IPS DF 6.9 (cell line): ENCODE data around the gene ST6GALNAC2.

Experiments used
- DNase-seq: peaks from one replicate; pipeline ENCODE4 v3.0.0-alpha.2; 2013; ENCODE audit warnings: low read depth, low spot score
- H3K27ac ChIP-seq: one replicate; pipeline ENCODE4 v1.5.1; 2013; ENCODE audit warnings: low read length, control low read depth
- H3K27me3 ChIP-seq: 2 replicates; pipeline ENCODE4 v1.6.1; 2013; ENCODE audit warnings: mild to moderate bottlenecking, low read length; ENCODE audit not compliant: control insufficient read depth, insufficient read depth
- H3K36me3 ChIP-seq: 2 replicates; pipeline ENCODE4 v1.6.1; 2013; ENCODE audit warnings: low read length; ENCODE audit not compliant: control insufficient read depth, insufficient read depth
- H3K4me1 ChIP-seq: 2 replicates; pipeline ENCODE4 v1.6.1; 2013; ENCODE audit warnings: low read length; ENCODE audit not compliant: control insufficient read depth, insufficient read depth
- H3K4me3 ChIP-seq: 2 replicates; pipeline ENCODE4 v1.5.1; 2013; ENCODE audit warnings: mild to moderate bottlenecking, low read length
- H3K9me3 ChIP-seq: 2 replicates; pipeline ENCODE4 v1.6.1; 2013; ENCODE audit warnings: low read length, inconsistent platforms; ENCODE audit not compliant: control insufficient read depth, insufficient read depth
- WGBS: extraction: QIAGEN DNeasy Blood & Tissue Kit; methylation state at CpG from one replicate; pipeline ENCODE4 v1.1.7; 2013; ENCODE audit warnings: mixed read lengths, missing lambda C conversion rate; ENCODE audit not compliant: insufficient read length, insufficient coverage; 5-methylcytosine and 5-hydroxymethylcytosine counted together

Gene ST6GALNAC2

GRCh38 chr17:76572201-76572910 is 13.3 kb downstream of the ST6GALNAC2 start:
- no peak for DNase-seq
- WGBS = no CpG with 5 or more reads among the region's 17 CpGs
- Histone ChIP-seq H3K4me3 (no peak overlapping the region), H3K27ac (no peak overlapping the region), H3K9me3 (no peaks in the 10 kb centered on the region), H3K27me3 (no peaks in the 10 kb centered on the region; the same call in 1 of the 2 replicates), H3K4me1 (peaks cover 2% of the 10 kb centered on the region; the same call in 1 of the 2 replicates), H3K36me3 (no peaks in the 10 kb centered on the region)

GRCh38 chr17:76570877-76571471 is 14.7 kb downstream of the ST6GALNAC2 start:
- H3K9me3 ChIP-seq = no peaks in the 10 kb centered on the region
- H3K27ac ChIP-seq = no peak overlapping the region
- no peak for DNase-seq
- peaks cover 4% of the 10 kb centered on the region; the same call in 1 of the 2 replicates for H3K36me3 ChIP-seq
- H3K4me1 ChIP-seq = peaks cover 3% of the 10 kb centered on the region; the same call in 1 of the 2 replicates
- H3K27me3 ChIP-seq = no peaks in the 10 kb centered on the region
- H3K4me3 ChIP-seq = no peak overlapping the region
- no CpG with 5 or more reads among the region's 13 CpGs for WGBS

DNA sequence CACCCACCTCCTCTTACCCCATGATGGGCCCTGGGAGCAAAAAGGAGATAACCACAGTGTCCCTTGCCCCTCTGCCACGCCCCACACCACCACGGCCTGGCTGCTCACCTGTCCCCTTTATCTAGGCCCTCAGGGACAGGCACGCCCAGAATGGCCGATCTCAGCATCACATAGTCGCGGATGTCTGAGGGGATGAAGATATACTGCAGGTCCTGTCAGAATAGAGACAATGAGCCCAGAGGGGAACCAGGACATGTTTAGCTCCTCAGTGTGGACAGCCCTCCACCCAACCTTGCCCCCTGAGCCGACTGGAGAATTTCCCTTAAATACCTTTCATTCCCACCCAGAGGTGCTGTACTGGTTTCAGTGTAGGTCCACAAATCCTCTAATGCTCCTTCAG is 15.2 kb downstream of the ST6GALNAC2 start:
- Histone ChIP-seq H3K27ac (no peak overlapping the region), H3K9me3 (no peaks in the 10 kb centered on the region), H3K27me3 (no peaks in the 10 kb centered on the region), H3K4me3 (no peak overlapping the region), H3K36me3 (peaks cover 9% of the 10 kb centered on the region; the same call in 1 of the 2 replicates), H3K4me1 (peaks cover 3% of the 10 kb centered on the region; the same call in 1 of the 2 replicates)
- WGBS = no CpG with 5 or more reads among the region's 7 CpGs
- DNase-seq = no peak

- H3K27ac ChIP-seq = no peak overlapping the region
- H3K27me3 ChIP-seq = no peaks in the 10 kb centered on the region
- DNase-seq = no peak
- peaks cover 3% of the 10 kb centered on the region; the same call in 1 of the 2 replicates for H3K4me1 ChIP-seq
- no peak overlapping the region for H3K4me3 ChIP-seq
- no peaks in the 10 kb centered on the region for H3K9me3 ChIP-seq
- no CpG with 5 or more reads among the region's 18 CpGs for WGBS
- H3K36me3 ChIP-seq = peaks cover 11% of the 10 kb centered on the region; the same call in 1 of the 2 replicates
These were observed 15.9 kb downstream of the ST6GALNAC2 start for GRCh38 chr17:76569607-76570279.

DNA sequence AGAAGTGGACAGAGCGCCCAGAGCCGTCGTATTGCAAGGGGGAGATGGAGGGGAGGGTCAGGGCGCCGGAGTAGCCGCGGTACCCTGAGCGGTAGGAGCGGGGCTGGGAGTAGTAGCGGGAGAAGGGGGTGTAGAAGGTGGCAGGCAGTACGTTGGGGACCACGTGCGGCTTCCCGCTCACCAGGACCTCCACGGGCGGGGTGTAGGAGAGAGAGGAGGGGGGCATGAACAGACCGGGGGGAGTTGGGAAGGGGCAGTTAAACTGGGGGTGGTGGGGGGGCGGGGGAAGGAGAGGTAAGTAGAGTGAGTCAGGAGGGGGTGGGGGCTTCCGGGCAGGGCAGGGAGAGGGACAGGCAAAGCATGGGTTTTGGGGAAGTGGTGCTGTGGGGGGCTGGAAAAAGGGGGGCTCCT is 16.8 kb downstream of the ST6GALNAC2 start:
- Histone ChIP-seq H3K36me3 (peaks cover 11% of the 10 kb centered on the region; the same call in 1 of the 2 replicates), H3K4me3 (no peak overlapping the region), H3K9me3 (no peaks in the 10 kb centered on the region), H3K4me1 (peaks cover 3% of the 10 kb centered on the region; the same call in 1 of the 2 replicates), H3K27ac (no peak overlapping the region), H3K27me3 (no peaks in the 10 kb centered on the region)
- DNase-seq = no peak
- WGBS = no CpG with 5 or more reads among the region's 19 CpGs

DNA sequence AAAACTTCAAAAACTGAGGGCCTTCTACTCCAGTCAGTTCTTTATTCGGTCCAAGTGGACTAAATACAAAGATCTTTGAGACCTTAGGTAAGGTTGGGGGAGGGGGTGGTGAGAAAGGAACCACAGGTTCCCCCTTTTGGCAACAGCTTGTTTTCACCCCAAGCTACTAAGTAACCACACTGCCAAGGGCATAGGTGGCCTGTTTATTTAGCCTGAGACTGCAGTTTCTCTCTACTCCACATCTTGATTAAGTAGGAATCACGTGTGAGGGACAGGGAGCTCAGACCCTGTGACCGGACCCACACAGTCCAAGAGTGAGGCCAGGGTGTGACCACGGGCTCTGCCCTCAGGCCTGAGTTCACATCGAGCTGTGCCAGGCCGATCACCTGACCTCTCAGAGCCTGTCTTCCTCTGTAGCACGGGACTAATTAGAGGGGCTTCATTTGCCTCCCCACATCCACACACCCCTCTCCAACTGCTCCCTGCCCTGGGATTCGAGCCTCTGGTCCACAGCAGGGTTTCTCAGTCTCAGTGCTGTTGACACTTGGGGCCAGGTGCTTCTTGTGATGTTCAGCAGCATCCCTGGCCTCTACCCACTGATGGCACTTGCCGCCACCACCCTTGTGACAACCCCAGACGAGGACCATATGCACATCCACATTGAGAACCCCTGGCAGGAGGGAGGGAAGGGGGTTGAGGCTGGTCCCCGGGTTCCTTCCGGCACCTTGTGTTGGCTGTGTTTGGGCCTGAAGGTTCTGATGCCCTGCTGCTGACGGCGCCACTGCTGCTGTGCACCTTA is 17.8 kb downstream of the ST6GALNAC2 start:
- Histone ChIP-seq H3K9me3 (no peaks in the 10 kb centered on the region), H3K4me3 (no peak overlapping the region), H3K27me3 (no peaks in the 10 kb centered on the region), H3K27ac (no peak overlapping the region), H3K4me1 (peaks cover 3% of the 10 kb centered on the region; the same call in 1 of the 2 replicates), H3K36me3 (peaks cover 12% of the 10 kb centered on the region; the same call in 1 of the 2 replicates)
- no peak for DNase-seq
- no CpG with 5 or more reads among the region's 14 CpGs for WGBS

GRCh38 chr17:76566988-76567431 is 18.6 kb downstream of the ST6GALNAC2 start:
- WGBS = no CpG with 5 or more reads among the region's 5 CpGs
- no peak overlapping the region for H3K27ac ChIP-seq
- peaks cover 17% of the 10 kb centered on the region; the same call in 1 of the 2 replicates for H3K36me3 ChIP-seq
- H3K4me3 ChIP-seq = no peak overlapping the region
- no peaks in the 10 kb centered on the region for H3K9me3 ChIP-seq
- DNase-seq = no peak
- no peaks in the 10 kb centered on the region for H3K27me3 ChIP-seq
- peaks cover 3% of the 10 kb centered on the region; the same call in 1 of the 2 replicates for H3K4me1 ChIP-seq

- no peak overlapping the region for H3K4me3 ChIP-seq
- no peak overlapping the region for H3K27ac ChIP-seq
- peaks cover 3% of the 10 kb centered on the region; the same call in 1 of the 2 replicates for H3K4me1 ChIP-seq
- DNase-seq = no peak
- H3K36me3 ChIP-seq = peaks cover 21% of the 10 kb centered on the region; the same call in 1 of the 2 replicates
- H3K9me3 ChIP-seq = no peaks in the 10 kb centered on the region
- H3K27me3 ChIP-seq = no peaks in the 10 kb centered on the region
- no CpG with 5 or more reads among the region's 3 CpGs for WGBS
These were observed 19.1 kb downstream of the ST6GALNAC2 start for GRCh38 chr17:76566613-76566943.

DNA sequence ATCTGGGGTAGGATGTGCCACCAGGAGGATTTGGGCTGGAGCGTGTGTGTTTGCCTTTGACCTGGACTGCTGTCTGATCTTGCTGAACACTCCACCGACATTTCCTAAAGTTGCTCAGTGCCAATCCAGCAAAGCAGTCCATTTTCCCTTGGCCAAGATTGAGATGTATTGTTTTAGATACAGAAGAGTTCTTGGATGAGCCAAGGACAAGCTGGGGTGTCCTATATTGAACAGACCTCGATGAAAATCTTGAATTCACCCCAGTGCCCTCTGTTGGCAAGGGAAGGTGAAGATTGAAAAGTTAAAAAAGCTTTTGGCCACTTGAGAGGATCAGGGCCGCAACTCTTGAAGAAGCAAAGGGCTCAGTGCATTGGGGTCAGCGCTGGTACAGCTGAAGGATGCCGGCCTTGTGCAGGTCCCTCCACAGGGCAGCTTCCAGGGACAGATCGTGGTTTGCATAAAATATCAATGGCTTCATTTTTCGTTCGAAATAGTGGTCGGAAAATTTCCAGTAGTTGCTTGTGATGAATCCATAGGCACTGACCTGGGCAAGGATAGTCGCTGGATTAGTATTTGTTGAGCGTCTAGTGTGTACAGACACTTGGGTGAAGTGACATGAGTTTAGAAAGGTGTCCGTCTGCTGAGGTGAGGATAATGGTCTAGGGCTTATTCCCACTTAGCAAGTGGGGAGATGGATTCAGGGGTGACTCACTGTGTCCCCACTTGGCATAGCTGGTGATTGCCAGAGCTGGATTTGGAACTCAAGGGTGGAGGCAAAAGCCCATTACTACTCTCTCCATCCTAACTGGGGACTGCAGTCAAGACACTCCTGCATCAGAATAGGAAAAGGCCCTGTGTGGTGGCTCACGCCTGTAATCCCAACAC is 19.7 kb downstream of the ST6GALNAC2 start:
- Histone ChIP-seq H3K4me1 (peaks cover 3% of the 10 kb centered on the region; the same call in 1 of the 2 replicates), H3K27me3 (no peaks in the 10 kb centered on the region), H3K36me3 (peaks cover 21% of the 10 kb centered on the region; the same call in 1 of the 2 replicates), H3K27ac (no peak overlapping the region), H3K9me3 (no peaks in the 10 kb centered on the region), H3K4me3 (no peak overlapping the region)
- DNase-seq = no peak
- no CpG with 5 or more reads among the region's 14 CpGs for WGBS
